Fibroblast of skin of left biceps (primary cell): ENCODE results near the gene PTPMT1.

Source experiments
- DNase-seq, 2 experiments: peaks; one replicate each; pipeline ENCODE4 v3.0.0-alpha.2; 2013; ENCODE audit warnings: low read depth in 2 of 2

PTPMT1 gene

DNA sequence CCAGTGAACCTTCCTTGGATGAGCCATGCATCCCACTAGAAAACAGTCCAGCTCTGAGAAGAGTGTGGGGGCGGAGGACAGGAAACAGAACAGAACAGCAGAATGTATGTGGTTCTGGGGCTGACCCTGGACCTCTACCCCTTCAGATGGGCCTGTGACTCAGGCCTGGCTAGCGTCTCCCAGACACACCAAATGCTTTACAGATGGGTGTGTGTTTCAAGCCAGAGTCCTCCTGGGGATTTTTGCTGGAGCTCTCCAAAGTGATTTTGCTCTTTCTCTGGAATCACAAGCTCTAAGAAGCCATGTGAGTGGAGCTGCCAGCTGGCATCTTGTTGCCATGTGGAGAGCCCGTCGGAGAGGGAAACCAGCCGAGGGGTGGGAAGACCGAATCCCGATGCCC lies 42.0 kb downstream of the PTPMT1 start:
- DNase-seq: peak; percentile 55 to 59

- DNase-seq: no peak
These were observed 44.3 kb downstream of the PTPMT1 start for GRCh38 chr11:47609675-47610074.

GRCh38 chr11:47611348-47611794 lies 46.0 kb downstream of the PTPMT1 start:
- no peak for DNase-seq

GRCh38 chr11:47615249-47615648 lies 49.9 kb downstream of the PTPMT1 start:
- no peak for DNase-seq

- DNase-seq: peak; percentile 40 to 41
These were observed 51.5 kb downstream of the PTPMT1 start for GRCh38 chr11:47616726-47617416.

GRCh38 chr11:47617417-47617809 lies 52.0 kb downstream of the PTPMT1 start:
- no peak for DNase-seq

DNA sequence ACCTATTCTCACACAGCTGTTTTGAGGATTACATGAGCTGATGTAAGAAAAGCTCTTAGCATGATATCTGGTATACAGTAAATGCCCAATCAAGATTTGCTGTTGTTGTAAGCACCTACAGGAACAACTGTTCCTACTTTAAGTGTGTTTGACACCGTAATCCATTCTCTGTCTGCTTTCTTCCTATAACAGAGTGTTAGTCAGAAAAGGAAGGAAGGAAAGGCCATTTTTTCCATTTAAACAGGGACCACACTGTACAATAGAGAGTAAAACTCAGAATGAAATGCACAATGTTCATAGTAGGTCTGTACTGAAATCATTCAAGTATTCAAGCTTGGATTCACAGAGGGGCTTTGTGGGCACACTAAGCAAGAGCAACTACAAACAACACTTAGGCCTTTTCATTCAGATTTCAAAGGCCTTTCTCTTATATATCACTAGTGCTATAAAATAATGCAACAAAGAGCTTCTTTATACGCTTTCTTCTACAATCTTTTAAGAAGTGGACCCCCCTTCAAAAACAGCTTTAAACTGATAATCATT lies 55.5 kb downstream of the PTPMT1 start:
- no peak for DNase-seq
